GM19193 (cell line): ENCODE results near the gene MED9.

Experiments used
- POLR2A ChIP-seq: IDR thresholded peaks from 4 replicates; pipeline ENCODE4 v1.6.1; 2011; ENCODE audit not compliant: insufficient read depth, insufficient read length; ENCODE audit errors: extremely low read depth

MED9 gene

GRCh38 chr17:17469358-17469757, 7.4 kb upstream of the MED9 start:
- no peak for TF ChIP-seq POLR2A

GRCh38 chr17:17469996-17470395, 6.8 kb upstream of the MED9 start:
- TF ChIP-seq POLR2A: no peak

GRCh38 chr17:17472333-17472920, 4.4 kb upstream of the MED9 start:
- no peak for TF ChIP-seq POLR2A

- TF ChIP-seq POLR2A: no peak
These were observed 2.5 kb upstream of the MED9 start for GRCh38 chr17:17474341-17474740.

GRCh38 chr17:17479209-17479608, 2.4 kb downstream of the MED9 start:
- no peak for TF ChIP-seq POLR2A

GRCh38 chr17:17480593-17481148, 3.9 kb downstream of the MED9 start:
- TF ChIP-seq POLR2A: no peak

GRCh38 chr17:17481860-17482259, 5.1 kb downstream of the MED9 start:
- TF ChIP-seq POLR2A: no peak

- TF ChIP-seq POLR2A: no peak
These were observed 7.7 kb downstream of the MED9 start for GRCh38 chr17:17484451-17484899.

- no peak for TF ChIP-seq POLR2A
These were observed 8.6 kb downstream of the MED9 start for GRCh38 chr17:17485420-17485819.

GRCh38 chr17:17487998-17488397, 11.2 kb downstream of the MED9 start:
- TF ChIP-seq POLR2A: no peak

- no peak for TF ChIP-seq POLR2A
These were observed 14.3 kb downstream of the MED9 start for GRCh38 chr17:17491031-17491471.

- TF ChIP-seq POLR2A: no peak
These were observed 14.8 kb downstream of the MED9 start for GRCh38 chr17:17491546-17491988.

GRCh38 chr17:17492085-17492484, 15.3 kb downstream of the MED9 start:
- TF ChIP-seq POLR2A: no peak

GRCh38 chr17:17492571-17492970, 15.8 kb downstream of the MED9 start:
- TF ChIP-seq POLR2A: no peak

GRCh38 chr17:17493249-17493985, 16.6 kb downstream of the MED9 start:
- no peak for TF ChIP-seq POLR2A

GRCh38 chr17:17493986-17494466, 17.2 kb downstream of the MED9 start:
- no peak for TF ChIP-seq POLR2A
